ENCODE results near the gene GIN1.

GIN1 gene

DNA sequence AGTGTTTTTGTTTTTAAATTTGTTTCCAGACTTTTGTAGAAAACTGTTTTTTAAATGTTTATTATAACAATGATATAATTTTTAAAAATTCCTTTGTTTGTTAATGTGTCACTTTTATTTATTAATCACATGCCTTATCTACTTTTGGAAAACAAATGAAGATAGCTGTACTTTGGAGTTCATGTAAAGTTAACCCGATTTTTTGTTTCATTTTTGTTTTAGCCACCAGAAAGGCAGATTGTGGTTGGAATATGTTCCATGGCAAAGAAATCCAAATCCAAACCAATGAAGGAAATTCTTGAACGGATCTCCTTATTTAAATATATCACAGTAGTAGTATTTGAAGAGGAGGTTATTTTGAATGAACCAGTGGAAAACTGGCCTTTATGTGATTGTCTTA lies 13.3 kb upstream of the GIN1 start:
- Histone ChIP-seq H3K27me3 (ENCODE audit: insufficient read depth, poor library complexity, severe bottlenecking) (no peaks in the 10 kb centered on the region), H3K36me3 (ENCODE audit: low read depth) (peaks cover 30% of the 10 kb centered on the region), H3K4me1 (ENCODE audit: insufficient read depth, poor library complexity, severe bottlenecking) (no peaks in the 10 kb centered on the region), H3K4me3 (ENCODE audit: severe bottlenecking) (no peak overlapping the region), H3K9me3 (ENCODE audit: severe bottlenecking) (no peaks in the 10 kb centered on the region), H3K27ac (ENCODE audit: poor library complexity, severe bottlenecking) (no peak overlapping the region)
- no peak for ATAC-seq (ENCODE audit: low read depth)
- DNase-seq (ENCODE audit: low spot score), result no peak
- TF ChIP-seq, protein P1, sequence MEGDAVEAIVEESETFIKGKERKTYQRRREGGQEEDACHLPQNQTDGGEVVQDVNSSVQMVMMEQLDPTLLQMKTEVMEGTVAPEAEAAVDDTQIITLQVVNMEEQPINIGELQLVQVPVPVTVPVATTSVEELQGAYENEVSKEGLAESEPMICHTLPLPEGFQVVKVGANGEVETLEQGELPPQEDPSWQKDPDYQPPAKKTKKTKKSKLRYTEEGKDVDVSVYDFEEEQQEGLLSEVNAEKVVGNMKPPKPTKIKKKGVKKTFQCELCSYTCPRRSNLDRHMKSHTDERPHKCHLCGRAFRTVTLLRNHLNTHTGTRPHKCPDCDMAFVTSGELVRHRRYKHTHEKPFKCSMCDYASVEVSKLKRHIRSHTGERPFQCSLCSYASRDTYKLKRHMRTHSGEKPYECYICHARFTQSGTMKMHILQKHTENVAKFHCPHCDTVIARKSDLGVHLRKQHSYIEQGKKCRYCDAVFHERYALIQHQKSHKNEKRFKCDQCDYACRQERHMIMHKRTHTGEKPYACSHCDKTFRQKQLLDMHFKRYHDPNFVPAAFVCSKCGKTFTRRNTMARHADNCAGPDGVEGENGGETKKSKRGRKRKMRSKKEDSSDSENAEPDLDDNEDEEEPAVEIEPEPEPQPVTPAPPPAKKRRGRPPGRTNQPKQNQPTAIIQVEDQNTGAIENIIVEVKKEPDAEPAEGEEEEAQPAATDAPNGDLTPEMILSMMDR (IDR thresholded peaks at IDR 0.05; ENCODE audit: poor library complexity, severe bottlenecking), result no peak

DNA sequence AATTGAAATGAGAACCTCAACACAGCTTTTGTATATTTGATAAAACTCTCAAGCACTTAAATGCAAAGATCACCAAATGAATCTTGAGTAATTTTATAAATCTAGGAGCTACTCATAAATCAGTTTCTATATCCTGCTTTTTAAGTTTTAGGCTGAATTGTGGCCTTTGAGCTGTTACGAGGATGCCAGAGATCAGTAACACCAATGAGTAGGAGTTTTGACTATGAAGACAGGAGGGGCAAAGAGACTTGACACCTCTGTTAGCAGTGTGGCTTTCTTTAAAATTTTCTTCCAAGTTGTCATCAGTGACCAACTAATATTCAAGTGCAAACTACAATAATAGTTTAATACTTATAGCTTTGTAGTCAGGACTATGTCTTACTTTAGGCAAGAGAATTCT lies 12.7 kb upstream of the GIN1 start:
- TF ChIP-seq, protein P1 (IDR thresholded peaks at IDR 0.05; ENCODE audit: poor library complexity, severe bottlenecking), result no peak
- DNase-seq (ENCODE audit: low spot score) (no peak), ATAC-seq (ENCODE audit: low read depth) (no peak)
- H3K9me3 ChIP-seq (ENCODE audit: severe bottlenecking), result no peaks in the 10 kb centered on the region
- H3K27me3 ChIP-seq (ENCODE audit: insufficient read depth, poor library complexity, severe bottlenecking), result no peaks in the 10 kb centered on the region
- no peak overlapping the region for H3K4me3 ChIP-seq (ENCODE audit: severe bottlenecking)
- H3K27ac ChIP-seq (ENCODE audit: poor library complexity, severe bottlenecking), result no peak overlapping the region
- H3K4me1 ChIP-seq (ENCODE audit: insufficient read depth, poor library complexity, severe bottlenecking), result no peaks in the 10 kb centered on the region
- peaks cover 28% of the 10 kb centered on the region for H3K36me3 ChIP-seq (ENCODE audit: low read depth)

DNA sequence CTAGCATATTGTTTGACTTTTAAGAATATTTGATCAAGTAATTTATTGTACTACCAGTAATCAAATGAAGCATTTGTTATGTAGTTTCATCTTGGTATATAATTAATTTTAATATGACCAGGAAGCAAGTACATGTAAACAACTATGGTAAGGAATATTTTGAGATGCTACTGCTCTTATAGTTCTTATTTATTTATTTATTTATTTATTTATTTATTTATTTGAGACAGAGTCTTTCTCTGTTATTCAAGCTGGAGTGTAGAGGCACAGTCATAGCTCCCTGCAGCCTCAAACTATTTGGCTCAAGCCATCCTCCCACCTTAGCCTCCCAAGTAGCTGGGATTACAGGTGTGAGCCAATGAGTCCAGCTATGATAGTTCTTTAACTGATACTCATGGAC lies 8.3 kb upstream of the GIN1 start:
- H3K36me3 ChIP-seq (ENCODE audit: low read depth), result peaks cover 12% of the 10 kb centered on the region

DNA sequence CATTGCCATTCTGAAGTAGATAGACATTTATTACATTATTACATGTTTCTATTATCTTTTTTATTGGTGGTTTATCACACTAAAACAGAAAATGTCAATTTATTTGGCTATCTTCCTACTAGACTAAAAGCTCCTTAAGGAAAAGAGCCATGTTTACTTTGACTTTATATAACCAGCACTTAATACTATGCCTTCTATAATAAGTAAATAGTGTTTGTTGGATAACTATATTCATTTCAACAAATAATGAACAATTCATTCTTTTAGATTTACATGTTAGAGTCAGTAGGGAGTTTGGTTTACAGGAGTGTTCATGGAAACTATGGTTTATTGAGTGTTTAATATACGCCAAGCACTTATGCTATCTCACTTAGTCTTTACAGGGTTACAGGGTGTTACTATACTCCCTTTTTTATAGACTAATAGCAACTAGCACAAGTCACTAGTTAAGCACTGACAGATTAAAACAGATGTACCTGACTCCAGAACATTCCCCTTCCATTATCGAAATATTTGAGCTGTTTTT lies 7.4 kb upstream of the GIN1 start:
- H3K4me1 ChIP-seq (ENCODE audit: insufficient read depth, poor library complexity, severe bottlenecking), result no peaks in the 10 kb centered on the region
- H3K27ac ChIP-seq (ENCODE audit: poor library complexity, severe bottlenecking), result no peak overlapping the region
- H3K4me3 ChIP-seq (ENCODE audit: severe bottlenecking), result no peak overlapping the region
- TF ChIP-seq, protein P1 (IDR thresholded peaks at IDR 0.05; ENCODE audit: poor library complexity, severe bottlenecking), result no peak
- DNase-seq (ENCODE audit: low spot score) (no peak), ATAC-seq (ENCODE audit: low read depth) (no peak)
- H3K27me3 ChIP-seq (ENCODE audit: insufficient read depth, poor library complexity, severe bottlenecking), result no peaks in the 10 kb centered on the region
- H3K36me3 ChIP-seq (ENCODE audit: low read depth), result peaks cover 11% of the 10 kb centered on the region
- no peaks in the 10 kb centered on the region for H3K9me3 ChIP-seq (ENCODE audit: severe bottlenecking)

More for the DNA sequence above, 8.3 kb upstream of the GIN1 start:
- Histone ChIP-seq H3K9me3 (ENCODE audit: severe bottlenecking) (no peaks in the 10 kb centered on the region), H3K27ac (ENCODE audit: poor library complexity, severe bottlenecking) (no peak overlapping the region), H3K4me3 (ENCODE audit: severe bottlenecking) (no peak overlapping the region), H3K4me1 (ENCODE audit: insufficient read depth, poor library complexity, severe bottlenecking) (no peaks in the 10 kb centered on the region), H3K27me3 (ENCODE audit: insufficient read depth, poor library complexity, severe bottlenecking) (no peaks in the 10 kb centered on the region)
- no peak for DNase-seq (ENCODE audit: low spot score)
- ATAC-seq (ENCODE audit: low read depth), result no peak
- TF ChIP-seq, protein P1 (IDR thresholded peaks at IDR 0.05; ENCODE audit: poor library complexity, severe bottlenecking), result no peak

DNA sequence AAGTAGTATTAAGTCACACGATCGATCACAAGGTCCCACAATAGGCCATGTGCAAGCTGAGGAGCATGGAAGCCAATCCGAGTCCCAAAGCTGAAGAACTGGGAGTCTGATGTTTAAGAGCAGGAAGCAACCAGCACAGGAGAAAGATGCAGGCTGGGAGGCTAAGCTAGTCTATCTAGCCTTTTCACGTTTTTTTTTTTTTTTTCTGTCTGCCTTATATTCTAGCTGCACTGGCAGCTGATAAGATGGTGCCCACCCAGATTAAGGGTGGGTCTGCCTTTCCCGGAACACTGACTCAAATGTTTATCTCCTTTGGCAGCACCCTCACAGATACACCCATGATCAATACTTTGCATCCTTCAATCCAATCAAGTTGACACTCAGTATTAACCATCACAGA lies 6.6 kb upstream of the GIN1 start:
- Histone ChIP-seq H3K4me1 (ENCODE audit: insufficient read depth, poor library complexity, severe bottlenecking) (no peaks in the 10 kb centered on the region), H3K27me3 (ENCODE audit: insufficient read depth, poor library complexity, severe bottlenecking) (no peaks in the 10 kb centered on the region), H3K27ac (ENCODE audit: poor library complexity, severe bottlenecking) (no peak overlapping the region), H3K36me3 (ENCODE audit: low read depth) (peaks cover 11% of the 10 kb centered on the region), H3K4me3 (ENCODE audit: severe bottlenecking) (no peak overlapping the region), H3K9me3 (ENCODE audit: severe bottlenecking) (no peaks in the 10 kb centered on the region)
- no peak for DNase-seq (ENCODE audit: low spot score)
- no peak for ATAC-seq (ENCODE audit: low read depth)
- TF ChIP-seq, protein P1 (IDR thresholded peaks at IDR 0.05; ENCODE audit: poor library complexity, severe bottlenecking), result no peak

All from RWPE2 (cell line).